ENCODE measurements around the gene ACBD3.
A peak's percentile ranks its signal among the peaks of the same experiment; 100 is the strongest.
"Not testable (repeated sequence)": the region's sequence is repeated elsewhere in the genome, so short reads cannot be mapped to it uniquely, and the experiment has no call there.

ACBD3 gene
- 36.4 to 54.2 (median 45.0) reads per million in 4 donors for total RNA-seq

DNA sequence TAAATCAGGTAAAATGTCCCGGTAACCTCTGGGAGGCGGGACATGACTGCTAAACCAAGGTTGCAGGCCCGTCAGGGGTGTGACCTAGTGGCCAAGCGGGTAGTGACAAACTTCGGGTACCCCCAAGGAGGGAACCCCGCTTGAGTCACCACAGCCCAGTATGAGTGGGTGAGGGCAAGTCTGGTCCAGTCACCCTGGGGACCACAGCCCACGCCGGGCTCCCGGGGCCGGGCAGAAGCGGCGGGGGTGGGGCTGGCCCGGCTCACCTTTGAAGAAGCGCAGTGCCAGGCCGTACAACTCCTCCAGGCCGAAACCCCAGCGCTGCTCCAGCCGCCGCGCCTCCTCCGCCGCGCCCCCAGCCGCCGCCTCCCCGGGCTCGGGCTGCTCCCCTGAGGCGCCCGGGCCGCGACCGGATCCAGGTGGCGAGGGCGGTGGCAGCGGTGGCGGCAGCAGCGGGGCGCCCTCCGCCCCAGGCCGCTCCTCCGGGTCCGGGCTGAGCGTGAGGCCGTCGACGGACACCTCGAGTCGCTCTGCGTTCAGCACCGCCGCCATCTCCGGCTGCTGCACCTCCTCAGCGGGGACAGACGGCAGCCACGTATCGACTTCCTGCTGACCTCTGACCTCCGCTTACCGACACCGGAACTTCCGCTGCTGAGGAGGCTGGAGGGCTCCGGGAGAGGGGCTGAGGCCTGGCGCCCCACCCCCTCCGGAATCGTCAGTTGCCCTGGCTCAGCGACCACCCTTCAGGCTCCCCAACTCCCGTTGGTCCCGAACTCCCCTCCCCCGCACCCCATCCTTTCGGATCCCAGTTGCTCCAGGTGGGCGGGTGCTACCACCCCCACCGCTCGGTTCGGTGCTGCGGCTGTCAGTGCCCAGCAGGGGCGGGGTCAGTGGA is at the start of gene ACBD3:
ACBD3 (minus strand) TSS at position 618 of the 895 bp plus-strand sequence; CDS start at position 552, 66 bp downstream.
- DNase-seq: peak; percentile 67 to 89 (median 81)

DNA sequence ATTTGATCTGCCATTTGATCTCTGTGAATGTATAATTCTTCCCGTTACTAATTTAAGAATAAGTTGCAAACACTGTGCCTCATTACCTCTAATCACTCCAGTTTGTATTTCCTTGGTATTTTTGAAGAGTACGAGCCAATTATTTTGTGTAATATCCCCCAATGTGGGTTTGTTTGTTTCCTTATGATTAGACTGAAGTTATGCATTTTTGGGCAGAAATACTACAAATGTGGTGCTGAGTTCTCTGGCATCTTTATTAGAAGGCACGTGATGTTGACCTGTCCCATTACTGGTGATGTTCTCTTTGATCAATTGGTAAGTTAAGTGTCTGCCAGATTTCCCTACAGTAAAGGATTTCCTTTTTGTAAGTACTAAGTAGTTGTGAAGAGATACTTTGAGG is 47.3 kb upstream of the ACBD3 start:
- no peak for DNase-seq

DNA sequence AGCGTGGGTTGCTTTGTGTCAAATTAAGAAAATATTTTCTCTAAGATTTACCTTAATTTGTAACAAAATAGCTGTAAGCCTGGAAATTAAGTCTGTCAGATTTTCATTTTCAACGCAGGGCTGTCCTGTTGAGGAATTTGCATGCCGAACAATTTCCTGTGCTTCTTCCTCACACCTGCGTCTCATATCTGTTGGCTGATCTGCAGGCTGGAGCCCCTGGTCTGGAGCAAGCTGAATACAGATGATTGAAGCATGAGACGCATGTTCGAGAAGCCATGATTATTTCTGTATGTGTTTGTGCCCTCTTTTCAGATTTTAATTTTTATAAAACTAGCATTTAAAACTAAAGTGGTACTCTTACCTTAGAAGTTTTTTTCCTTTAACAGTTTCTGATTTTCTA is 46.8 kb upstream of the ACBD3 start:
- DNase-seq: no peak

DNA sequence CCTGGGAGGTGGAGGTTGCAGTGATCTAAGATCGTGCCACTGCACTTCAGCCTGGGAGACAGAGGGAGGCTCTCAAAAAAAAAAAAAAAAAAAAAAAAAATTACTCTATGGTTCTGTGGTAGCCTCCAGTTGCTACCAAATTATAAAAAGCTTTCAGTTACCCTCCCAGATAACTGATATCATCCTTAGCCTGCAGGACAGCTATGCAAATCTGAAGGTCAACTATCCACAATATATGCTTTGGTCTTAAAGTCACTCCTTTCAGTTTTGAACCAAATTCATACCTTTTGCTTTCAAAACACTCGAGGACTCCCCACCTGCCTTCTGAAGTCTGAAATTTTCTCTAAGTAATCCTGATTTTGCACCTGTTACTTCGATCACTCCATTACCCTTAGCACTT is 40.1 kb upstream of the ACBD3 start:
- no peak for DNase-seq

DNA sequence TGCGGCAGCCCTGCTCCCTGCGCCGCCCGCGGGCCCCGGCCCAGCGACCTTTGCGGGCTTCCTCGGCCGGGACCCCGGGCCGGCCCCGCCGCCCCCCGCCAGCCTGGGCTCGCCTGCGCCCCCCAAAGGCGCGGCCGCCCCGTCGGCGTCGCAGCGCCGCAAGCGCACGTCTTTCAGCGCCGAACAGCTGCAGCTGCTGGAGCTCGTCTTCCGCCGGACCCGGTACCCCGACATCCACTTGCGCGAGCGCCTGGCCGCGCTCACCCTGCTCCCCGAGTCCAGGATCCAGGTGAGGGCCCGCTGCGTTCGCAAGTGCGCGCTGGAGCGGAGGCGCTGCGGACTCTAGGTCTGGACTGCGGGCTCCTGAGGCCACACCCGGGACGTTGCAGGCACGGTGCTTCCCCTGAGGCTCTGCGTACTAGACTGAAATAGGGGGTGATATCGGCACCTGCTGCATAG is 37.3 kb upstream of the ACBD3 start:
- peak in 1 of 5 donors; percentile 36 for DNase-seq

DNA sequence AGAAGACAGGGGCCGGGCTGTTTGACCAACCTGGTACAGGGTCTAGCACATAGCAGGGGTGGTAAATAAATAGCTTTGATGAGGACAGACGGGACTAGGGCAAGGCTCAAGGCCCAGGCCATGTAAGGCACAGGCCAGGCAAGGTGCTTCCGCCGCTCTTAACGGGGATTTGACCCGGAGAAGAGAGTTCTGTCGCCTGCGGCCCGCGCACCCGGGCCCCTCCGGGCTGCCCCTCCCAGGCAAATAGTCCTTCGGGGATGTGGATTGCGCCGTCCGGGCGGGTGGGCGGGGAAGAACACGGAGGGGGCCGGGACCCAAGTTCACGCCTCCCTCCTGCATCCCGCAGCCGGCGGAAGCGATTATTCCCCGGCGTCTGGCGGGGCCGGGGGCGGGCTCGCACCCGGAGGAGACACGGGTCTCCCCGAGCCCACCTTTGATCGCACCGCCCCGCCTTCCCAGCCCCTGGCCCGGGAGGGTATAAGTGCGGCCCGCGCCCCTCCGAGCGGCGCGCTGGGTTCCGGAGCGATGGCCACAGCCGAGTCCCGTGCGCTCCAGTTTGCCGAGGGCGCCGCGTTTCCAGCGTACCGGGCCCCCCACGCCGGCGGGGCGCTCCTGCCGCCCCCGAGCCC is 36.7 kb upstream of the ACBD3 start, which contains the start of gene MIXL1:
MIXL1 (plus strand) TSS at position 508 of the 629 bp plus-strand sequence; CDS start at position 526, 18 bp downstream.
- DNase-seq: no peak

DNA sequence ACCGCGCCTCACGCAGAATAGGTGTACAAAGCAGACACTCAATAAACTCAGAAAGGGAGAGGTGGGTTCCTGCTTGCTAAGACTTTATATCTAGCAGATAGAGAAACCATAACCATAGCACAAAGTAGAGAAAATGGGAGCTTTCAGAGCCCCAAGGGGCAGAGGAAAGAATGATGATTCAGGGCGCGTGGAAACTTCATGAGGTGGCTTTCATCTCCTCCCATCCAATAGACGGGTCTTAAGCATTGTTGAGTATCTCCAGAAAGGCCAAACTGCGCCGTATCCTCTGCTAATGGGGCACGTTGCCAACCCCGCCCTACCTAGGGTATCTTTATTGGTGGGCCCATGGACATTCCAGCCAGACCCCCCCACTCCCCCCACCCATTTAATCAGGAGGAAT is 36.1 kb upstream of the ACBD3 start:
- no peak for DNase-seq

DNA sequence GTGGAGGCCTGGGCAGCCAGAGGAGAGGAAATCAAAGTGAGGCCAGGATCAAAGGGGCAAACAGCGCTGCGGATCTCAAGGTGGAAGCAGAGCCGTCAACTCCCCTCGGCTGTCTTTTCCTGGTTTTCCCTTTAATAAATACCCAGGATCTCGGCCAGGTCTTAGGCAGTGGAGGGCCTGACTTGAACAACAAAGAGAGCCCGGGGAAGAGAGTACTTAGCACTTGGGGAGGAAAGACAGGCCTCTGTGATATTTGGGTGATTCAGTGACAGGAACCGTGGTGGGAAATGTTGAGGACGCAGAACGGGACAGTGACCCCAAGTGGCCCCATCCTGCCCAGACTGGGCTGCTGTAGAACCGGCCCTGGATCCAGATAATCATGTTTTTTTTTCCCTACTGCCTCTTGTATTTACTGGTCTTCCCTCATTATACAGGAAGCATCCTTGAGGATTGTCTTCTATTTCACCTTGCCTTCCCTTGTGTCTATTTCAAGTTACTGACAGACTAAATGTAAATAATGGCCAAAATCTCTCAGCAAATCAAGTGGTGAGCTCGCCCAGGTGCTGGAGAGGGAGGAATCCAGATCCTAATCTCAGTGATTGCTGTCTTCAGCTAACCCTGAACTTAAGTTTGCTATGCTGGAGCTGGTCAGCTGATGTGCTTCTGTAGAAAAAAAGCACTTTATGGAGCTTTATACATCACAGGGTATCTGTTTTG is 34.1 kb upstream of the ACBD3 start:
- no peak for DNase-seq

DNA sequence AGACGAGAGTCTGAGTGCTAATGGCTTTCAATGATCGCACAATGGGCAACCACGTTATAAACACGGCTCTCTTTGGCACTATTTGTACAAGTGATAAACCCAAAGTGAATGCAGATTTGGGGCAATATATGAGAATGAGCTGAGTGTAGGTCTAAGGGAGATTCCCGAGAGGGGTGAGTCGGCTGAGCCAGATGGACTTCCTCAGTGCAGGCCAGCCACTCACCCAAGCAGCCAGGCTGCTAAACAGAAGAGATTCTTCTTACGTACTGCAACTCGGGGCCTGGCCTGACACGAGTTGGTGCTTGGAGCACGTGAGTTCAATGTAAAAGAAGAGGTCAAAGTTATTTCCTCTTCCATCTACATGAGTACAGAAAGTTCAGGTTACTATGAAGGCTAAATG is 30.7 kb upstream of the ACBD3 start:
- DNase-seq: no peak

DNA sequence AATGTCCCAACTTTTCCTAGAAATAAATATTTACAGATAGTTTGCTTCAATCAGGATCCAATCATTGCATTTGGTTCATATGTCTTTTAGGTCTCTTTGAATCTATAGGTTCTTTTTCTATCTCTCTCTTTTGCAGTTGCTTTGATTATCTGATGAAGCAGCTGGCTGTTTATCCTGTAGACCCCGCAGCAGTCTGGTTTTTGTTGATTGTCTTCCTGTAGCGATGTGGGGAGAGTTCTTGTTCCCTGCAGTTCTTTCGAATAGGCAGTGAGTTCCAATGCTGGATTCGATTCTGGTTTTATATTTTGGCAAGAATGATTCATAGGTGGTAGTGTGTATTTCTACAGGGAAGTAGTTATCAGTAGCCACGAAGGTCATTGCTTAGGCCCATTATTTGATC is 29.5 kb upstream of the ACBD3 start:
- DNase-seq: no peak

DNA sequence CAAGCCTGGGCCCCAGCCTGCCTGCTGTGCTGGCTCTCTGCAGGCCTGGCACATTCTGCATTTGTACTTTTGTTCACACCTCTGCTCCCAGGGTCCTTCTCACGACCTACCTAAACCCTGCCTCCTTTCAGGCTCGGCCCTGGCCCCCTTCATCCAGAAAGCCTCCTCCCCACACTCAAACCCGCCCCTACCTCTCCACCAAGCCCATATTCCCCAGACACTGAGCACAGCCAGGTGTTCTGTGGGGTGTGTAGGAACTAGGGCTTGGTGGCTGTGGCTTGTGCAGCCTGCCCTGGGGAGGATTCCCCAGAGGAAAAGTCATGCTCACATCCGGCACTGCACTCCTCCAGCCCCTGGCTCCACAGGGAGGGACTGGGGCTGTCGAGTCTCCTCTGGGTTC is 28.7 kb upstream of the ACBD3 start:
- DNase-seq: no peak

DNA sequence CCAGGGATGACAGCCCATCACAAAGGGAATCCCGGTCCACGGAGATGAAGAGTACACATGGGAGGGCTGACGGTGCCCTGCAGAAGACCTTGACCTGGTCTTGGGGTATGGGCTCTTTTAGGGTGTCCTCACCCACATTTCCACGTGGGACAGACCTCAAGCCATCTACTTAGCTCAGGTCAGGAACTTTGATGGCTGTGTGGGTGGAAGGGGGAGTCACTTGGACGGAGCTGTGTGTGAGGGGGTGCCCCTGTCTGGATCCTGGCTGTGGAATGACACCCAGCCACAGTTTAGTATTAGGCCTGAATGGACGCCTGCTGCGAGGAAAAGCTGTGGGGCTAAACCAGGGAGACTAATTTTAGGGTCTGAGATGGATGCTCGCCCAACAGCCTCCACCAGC is 26.0 kb upstream of the ACBD3 start:
- no peak for DNase-seq

DNA sequence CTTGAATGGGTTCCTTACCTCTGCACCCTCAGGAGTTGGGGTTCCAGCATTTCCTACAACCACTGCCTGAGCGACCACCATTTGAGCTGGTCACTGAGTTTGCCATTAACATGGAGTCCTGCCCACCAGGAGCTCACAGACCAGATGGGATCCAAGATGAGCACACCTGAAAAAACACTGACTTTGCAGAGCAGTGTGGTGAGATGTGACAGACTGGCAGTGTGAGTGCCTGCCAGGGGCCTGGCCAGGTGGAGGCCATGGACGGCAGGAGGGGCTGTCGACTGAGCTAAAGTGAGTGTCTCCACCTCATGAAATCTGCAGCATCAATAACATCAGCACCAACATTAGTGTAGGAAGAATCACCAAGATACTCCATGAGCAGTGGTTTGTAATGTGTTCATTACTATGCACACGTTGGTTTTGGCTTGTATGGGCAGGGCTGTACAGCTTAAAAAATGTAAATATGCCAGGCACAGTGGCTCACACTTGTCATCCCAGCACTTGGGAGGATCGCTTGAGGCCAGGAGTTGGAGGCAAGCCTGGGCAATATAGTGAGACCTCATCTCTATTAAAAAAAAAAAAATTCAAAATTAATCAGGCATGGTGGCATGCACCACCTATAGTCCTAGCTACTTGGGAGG is 24.8 kb upstream of the ACBD3 start:
- no peak for DNase-seq

DNA sequence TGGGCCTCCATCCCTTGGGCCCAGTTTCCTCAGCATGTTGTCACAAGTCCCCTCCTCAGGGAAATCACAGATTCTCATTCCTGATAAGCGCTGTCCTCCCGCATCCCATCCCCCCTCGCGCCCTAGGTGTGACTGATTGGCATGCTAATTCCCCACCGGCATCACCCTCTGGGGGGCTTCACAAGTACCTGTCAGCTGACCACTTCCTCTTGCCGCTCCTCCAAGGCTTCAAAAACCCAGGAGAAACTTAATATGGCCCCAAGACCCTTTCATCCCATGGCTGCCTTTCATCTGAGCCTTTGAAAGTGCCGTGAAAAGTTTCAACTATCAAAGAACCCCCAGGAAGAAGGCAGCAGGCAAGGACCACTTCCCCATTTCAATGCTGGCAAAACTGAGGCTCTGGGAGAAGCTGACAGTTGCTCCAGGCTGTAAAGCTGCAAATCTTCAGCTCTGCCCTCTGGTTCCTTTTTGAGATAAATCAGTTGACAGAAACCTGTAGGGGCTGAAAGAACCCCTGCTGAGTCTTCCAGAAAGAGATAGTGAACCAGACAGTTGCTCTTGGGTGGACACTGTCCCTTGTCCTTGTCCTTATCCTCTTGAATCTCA is 24.1 kb upstream of the ACBD3 start:
- no peak for DNase-seq

DNA sequence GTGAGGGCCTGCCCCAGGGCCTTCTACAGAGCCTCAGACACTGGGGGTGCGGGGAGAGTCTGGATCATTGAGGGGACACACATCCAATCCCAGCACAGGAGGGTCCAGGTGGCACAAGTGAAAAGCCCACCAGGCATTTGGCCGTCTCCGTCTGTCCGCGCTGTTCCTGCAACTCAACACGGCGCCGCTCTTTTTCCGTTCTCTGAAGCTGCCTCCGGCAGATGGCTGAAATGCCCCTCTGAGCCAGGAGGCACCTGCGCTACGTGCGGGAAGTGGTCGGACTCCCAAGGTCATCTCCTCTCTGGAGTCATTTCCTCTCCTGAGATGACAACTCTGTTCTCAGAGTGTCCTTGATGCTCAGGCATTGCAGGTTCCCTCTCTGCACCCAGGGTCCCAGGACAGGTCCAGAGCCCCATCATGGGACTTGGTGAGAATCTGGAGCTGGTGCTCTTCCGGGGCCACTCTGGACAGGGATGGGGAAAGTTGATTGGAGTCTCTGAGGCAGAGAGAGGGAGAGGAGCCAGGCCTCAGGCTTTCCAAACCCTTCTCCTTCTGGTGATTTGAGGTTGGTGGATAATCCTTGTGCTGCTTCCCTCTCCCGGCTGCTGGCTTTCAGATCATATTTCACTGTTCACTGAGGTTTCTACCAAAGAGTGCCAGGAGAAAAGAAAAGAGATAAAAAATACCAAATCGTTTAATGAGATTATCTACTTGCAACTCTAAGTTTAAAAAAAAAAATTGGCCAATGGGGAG is 22.9 kb upstream of the ACBD3 start:
- DNase-seq: no peak

DNA sequence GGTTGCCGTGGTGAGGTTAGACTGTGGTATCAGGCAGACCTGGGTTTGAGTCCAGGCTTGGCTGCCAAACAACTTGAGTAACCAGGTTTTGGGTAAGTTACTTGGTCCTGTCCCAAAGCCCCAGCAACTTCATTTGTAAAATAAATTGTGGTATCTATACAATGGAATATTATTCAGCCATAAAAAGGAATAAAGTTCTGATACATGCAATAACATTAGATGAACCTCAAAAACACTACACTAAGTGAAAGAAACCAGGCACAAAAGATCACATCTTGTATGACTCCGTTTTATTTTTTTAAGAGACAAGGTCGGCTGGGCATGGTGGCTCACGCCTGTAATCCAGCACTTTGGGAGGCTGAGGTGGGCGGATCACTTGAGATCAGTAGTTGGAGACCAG is 20.5 kb upstream of the ACBD3 start:
- DNase-seq: no peak

DNA sequence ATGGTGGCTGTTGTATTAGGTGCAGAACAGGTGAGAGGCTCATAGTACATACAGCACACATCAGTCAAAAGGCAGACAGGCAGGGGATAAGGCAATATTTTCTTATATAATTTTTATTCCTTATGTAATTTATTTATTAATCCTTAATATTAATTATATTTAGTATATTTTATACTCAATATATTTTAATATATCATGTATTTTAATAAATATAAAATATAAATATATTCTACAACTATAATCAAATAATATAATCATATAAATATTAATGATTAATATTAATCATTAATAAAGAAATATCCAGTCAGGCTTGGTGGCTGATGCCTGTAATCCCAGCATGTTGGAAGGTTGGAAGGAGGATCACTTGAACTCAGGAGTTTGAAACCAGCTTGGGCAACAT is 17.7 kb upstream of the ACBD3 start:
- no peak for DNase-seq

DNA sequence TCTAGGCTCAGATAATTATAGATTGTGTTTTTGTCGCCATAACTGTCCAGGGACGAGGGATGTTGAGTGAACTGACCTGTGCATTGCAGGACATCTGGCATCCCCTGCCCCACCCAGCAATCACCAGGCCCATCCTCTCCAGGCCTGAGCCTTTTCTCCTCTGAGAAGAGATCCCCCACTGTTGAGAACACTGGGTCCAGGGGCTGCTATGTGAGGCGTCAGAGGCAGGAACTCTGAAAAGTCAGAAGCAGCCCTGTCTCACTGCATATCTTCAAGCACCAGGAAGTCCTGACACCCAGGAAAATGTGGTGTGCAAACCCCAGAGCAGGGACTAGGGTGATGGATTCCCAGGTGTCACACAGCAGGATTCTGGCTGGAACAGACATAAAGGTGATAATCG is 17.1 kb upstream of the ACBD3 start:
- no peak for DNase-seq

DNA sequence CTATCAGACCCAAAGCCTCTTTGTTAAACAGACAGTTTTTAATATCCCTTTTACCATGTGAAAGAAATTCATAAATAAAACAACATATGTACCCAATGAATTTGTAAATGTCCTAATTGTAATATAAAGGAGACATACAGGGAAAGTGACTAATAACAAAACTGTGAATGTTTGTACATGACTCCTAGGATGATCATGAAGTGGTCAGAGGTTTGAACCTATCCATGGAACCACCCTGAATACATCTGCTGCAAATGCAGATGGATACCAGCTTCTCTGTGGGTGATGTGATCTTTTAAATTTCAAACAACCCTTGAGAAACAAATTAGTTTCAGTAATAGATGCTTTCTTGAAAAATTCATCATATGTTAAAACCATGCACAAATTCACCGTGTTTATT is 16.7 kb upstream of the ACBD3 start:
- no peak for DNase-seq

DNA sequence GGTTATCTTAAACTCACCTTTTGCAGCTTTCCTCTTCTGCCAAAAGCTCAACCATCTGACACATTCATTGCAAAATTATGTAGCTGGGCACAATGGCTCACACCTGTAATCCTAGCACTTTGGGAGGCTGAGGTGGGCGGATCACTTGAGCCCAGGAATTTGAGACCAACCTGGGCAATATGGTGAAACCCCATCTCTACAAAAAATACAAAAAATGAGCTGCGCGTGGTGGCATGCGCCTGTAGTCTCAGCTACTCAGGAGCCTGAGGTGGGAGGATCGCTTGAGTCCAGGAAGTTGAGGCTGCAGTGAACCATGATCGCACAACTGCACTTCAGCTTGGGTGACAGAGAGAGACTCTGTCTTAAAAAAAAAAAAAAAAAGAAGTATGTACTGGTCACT is 16.1 kb upstream of the ACBD3 start:
- DNase-seq: not testable (repeated sequence)

DNA sequence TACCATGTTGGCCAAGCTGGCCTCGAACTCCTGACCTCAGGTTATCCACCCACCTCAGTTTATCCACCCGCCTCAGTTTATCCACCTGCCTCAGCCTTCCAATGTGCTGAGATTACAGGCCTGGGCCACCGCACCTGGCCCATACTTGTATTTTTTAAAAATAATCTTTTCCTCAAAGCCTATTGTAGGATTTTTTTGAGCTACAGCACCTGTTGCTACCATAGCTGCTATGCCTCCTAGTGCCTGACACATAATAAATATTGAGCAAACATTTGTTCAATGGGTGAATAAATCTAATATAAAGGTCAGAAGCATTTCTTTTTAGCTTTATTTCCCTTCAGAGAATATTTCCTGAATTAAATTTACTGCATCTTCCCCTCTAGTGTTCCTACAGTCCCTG is 15.7 kb upstream of the ACBD3 start:
- no peak for DNase-seq

Data from T-helper 1 cell (primary cell).